ENCODE measurements around the gene BARX1.
"Not testable (repeated sequence)": the region's sequence is repeated elsewhere in the genome, so short reads cannot be mapped to it uniquely, and the experiment has no call there.

The BARX1 gene

DNA sequence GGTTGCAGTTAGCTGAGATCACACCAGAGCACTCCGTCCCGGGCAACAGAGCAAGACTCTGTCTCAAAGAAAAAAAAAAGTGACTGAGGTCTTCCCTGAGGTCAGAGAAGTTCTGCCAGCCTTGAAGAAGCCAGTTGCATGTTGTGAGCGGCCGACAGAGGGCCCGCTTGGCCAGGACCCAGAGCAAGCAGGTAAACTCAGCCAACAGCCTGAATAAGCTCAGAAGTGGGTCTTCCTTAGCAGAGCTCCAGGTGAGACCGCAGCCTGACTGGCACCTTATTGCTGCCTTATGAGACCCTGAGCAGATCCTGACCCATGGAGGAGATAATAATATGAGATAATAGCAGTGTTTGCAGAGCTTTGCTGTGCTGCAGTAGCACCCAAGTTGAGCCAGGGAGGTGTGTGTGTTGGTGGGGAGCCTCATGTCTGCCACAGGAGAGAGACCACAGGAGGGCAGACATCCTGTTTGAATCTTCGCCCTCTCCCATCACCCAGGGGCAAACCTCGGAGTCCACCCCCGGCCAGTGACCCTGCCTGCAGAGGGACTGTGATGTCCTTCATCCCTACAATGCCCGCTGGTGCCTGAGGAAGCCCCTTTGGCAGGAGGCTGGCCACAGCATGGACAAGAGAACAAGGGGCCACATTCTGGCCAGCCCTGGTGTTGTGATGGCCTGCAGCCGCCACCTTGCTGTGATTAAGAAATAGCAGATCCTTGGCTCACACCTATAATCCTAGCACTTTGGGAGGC, 10.8 kb upstream of the BARX1 start:
- DNase-seq (ENCODE audit: low spot score): no peak

DNA sequence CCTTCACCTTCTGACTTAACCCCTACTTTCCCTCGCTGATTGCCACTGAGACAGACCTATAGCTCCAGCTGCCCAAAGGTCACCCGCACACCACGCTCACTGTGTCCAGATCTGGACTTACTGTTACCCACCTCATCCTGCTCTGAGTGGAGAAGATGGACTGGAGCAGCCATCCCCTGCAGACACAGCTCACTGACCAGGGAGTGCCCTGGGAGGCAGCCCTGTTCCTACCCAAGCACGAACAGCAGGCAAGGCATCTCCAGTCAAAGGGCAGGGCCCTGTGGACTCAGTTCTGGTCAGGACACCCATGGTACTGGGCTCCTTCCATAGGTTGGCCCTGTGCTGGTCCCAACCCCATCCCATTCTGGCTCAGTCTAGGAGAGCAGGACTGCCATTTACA, 9.5 kb upstream of the BARX1 start:
- DNase-seq (ENCODE audit: low spot score): no peak

GRCh38 chr9:93963969-93964368, 8.8 kb upstream of the BARX1 start:
- no peak for DNase-seq (ENCODE audit: low spot score)

DNA sequence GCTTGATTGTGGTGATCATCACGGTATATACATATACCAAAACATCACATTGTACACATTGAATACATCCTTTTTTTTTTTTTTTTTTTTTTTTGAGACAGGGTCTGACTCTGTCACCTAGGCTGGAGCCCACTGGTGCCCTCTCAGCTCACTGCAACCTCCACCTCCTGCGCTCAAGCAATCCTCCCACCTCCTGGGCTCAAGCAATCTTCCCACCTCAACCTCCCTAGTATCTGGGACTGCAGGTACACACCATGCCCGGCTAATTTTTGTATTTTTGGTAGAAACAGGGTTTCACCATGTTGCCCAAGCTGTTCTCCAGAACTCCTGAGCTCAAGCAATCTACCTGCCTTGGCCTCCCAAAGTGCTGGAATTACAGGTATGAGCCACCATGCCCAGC, 8.3 kb upstream of the BARX1 start:
- not testable (repeated sequence) for DNase-seq (ENCODE audit: low spot score)

DNA sequence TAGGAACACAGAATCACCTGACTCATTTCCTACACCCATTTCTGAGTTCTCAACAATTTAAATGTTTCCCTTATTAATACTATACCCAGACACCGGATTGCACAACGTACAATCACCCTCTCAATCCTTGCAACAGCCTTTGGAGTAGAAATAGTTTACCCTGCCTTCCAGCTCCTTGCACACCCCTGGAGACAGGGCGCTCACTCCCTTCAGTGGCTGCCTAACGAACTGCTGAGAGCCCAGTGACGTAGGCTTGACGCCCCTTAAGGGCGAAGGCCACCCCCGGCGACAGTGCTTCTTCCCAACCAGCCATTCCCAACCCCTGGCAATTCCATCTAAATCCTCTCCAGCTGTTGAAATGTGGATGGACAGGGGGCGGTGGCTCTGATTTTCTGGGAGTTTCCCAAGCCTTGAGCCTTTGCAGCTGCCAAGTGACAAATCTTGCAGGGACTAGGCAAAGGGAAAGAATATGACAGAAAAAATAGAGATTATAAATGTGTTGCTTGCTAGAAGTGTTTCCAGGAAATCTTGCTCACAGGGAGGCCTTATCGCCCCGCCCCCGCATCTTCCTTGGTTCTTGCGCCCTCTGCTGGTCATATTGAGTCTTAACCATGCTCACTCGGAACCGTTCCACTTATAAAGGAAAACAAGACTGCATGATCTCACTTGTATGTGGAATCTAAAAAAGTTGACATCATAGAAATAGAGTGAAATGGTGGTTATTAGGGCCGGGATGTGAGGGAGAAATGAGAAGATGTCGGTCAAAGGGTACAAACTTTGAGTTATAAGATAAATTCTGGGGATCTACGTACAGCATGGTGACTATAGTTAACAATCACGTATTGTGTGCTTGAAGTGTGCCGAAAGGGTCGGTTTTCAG, 7.6 kb upstream of the BARX1 start:
- peak; percentile 85 for DNase-seq (ENCODE audit: low spot score)

DNA sequence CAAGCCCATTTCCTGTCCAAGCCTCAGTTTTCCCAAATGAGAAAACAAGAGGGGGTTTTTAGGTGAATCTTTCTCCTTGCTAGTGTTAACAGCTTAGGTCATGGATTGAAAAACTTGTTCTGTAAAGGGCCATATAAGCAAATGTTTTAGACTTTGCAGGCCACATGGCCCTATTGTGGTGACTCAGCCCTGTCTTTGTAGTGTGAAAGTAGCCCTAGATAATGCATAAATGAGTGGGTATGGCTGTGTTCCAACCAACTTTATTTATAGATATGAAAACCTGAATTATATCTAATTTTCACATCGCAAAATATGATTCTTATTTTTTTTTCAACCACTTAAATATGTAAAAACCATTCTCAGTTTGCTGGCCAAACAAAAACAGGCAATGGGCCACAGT, 6.9 kb upstream of the BARX1 start:
- DNase-seq (ENCODE audit: low spot score): no peak

DNA sequence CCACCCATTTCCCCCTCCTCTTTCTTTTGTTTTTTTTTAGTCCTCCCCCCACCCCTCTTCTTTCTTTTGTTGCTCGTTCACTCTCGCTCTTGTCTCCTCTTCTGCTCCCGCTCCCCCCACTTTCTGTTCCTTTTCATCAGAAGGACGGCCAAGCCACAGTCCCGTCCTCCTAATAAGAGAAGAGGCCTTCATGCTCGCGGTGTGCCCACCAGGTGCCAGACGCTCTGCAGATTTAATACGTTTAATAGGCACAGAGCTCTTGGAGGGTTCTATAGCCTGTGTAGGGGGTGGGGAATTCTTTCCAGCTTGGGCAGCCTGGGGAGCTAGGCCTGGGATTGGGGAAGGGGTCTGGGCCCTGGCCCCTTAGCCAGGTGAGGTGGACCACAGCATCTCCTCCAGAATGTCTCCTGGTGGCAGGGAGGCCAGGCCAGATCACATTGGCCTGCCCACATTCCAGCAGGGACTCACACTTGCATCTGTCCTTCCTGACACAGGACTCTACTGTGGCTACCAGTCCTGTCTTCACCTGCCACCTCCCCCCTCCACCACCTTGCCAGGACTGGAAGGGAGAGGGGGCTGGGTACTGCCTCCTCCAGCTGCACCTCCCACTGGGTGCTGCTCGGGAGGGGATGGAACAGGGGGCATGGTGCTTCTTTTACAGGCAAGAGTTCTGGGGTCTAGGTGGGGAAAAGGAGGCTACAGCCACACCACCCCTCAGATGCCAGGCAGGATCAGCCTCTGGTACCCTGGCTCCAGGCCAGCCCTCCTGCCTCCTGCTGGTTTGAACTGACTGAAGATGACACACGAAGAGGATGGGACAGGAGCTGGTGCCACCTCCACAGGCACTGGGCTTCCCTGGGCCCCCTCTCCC, 6.1 kb upstream of the BARX1 start:
- no peak for DNase-seq (ENCODE audit: low spot score)

DNA sequence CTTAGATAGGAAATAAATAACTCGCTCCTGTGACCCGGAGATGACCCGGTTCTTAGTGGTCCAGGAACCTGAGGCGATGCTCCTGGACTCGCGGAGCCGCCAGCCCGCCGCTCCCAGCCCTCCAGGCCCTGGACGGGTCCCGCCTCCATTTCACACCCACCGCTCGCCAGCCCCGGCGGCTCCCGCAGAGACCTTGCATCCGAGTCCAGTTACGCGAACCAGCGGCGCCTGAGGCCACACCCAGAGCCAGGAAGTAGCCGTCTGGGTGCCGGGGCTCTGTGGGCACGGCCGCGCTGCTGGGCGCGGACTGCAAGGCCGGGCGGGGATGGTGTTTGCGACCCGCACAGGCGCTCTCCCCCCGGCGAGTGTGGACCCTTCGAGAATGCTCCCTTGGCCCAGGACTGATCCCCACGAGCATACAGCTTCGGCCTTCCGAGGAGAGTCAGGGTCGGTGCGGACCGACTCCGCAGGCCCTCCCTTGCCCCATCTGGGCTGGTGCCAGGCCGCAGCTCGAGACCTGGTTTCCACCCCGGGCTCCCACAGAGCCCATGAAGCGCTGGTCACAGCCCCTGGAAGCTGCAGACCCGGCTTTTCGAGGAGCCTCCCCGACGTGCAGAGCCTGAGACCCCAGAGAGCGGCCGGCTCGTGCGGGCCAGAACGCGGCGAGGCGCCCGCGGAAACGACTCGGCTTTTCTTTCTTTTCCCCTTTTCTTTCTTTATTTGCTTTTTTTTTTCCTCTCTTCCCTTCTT, 5.2 kb upstream of the BARX1 start:
- DNase-seq (ENCODE audit: low spot score): no peak

- DNase-seq (ENCODE audit: low spot score): no peak
These were observed 4.6 kb upstream of the BARX1 start for GRCh38 chr9:93959739-93960154.

DNA sequence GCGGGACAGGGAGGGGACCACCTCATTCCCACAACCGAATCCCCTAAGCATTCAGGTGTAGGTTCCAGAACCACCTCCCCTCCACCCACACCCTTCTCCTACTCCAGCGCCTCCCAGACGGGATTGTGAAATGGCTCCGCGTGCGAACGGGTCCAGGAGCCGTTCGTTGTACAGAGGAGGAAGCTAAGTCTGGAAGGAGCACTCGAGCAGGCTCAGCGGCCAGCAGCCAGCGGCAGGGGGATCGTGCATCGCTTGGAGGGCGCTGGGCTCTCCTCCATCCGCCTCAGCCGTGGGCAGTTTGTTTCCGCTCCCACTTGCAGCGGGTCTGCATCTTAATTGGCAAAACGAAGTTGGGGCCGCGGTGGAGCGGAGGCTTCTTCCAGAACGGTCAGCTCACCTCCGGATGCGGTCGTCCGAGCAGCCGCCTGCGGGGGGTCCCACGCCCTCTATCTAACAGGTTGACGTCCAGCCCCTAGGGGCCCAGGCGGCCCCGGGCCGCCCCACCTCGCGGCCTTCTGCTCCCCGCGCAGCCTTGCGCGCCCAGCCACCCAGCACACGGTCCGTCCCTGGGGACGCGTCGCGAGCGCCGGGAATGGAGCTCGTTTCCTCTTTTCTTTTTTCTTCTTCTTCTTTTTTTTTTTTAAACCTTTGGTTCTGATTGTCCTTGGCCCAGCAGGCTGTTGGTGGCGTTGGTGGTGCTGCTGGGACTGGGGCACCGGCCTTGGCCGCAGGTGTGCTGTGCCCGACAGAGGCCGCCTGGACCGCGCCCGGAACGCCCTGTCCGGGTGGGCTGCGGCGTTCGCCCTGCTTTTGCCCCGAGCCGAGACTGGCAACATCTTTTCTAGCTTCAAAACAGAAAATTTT, 3.9 kb upstream of the BARX1 start:
- DNase-seq (ENCODE audit: low spot score): no peak

DNA sequence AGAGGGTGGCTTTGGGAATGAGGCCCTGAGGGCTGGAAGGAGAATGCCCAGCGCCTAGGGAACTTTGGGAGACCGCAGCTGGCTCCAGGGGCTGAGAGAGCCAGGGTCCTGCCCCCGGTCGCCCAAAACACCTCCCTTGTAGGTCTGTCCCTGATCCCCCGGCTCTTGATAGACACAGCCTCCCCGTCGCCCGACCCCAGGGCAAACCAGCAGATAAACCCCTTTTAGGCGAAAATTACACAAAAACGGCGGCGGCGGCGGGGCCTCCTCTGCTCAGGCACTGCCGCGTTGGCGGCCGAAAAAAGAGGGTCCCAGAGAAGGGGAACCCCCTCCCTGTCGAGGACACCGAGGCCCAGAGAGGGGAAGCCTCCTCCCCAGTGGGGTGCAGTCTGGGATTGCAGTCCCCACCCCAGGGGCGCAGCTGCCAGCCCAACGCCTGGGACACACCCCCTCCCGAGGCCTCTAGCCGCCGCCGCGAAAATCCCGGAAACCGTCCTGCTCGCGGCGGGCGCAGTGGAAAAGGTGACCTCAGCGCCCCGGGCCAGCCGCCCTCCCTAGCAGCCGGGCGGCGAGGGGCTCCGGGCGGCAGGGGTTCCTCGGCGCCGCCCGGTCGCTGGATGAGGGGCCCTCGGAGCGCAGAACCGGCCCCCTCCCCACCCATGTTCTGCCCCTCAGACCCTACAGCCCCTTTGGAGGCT, 3.1 kb upstream of the BARX1 start:
- no peak for DNase-seq (ENCODE audit: low spot score)

GRCh38 chr9:93955981-93956784, 1.0 kb upstream of the BARX1 start:
- DNase-seq (ENCODE audit: low spot score): no peak

GRCh38 chr9:93954434-93955061, 607 bp downstream of the BARX1 start:
- no peak for DNase-seq (ENCODE audit: low spot score)

DNA sequence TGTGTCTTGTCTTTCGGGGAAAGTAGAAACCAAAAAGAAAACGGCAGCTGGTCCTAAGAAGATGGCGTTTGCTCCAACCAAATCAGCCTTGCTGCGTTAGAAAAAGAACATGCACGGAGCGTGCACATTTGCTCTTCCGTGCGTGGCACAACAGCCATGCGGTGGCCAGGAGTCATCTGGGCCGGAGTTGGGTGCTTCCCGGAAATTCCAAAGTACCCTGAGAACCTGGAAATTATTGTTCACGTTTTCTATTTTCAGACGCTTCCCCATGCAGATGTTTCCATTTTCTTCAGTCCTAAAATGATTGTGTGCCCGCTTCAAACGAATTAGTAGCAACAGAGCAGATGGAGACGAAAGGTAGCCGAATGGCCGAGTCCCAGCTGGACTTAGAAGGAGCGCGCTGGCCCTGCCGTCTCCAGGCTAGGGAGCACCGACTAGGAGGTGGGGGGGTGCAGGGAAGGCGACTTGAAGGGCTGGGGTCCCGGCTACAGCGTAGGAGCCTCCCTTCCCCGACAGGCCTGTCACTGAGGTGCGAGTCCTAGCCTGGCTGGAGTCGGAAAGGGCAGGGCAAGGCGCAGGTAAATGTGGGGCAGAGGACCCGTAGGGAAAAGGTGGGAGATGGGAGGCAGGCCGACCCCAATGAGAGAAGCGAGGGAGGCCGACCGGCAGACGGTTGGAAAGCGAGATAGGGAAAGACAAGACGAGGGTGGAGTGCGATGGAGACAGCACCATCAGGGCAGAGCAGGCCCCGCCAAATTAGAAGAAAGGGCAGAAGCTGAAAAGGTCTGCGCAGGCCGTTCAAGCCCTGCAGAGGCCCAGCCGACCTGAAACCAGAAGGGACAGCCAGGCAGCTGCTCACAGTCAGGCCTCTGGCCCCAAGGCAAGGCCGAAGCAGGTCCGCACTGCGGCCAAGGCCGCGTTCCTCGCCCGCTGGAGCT, 1.4 kb downstream of the BARX1 start:
- DNase-seq (ENCODE audit: low spot score): no peak

DNA sequence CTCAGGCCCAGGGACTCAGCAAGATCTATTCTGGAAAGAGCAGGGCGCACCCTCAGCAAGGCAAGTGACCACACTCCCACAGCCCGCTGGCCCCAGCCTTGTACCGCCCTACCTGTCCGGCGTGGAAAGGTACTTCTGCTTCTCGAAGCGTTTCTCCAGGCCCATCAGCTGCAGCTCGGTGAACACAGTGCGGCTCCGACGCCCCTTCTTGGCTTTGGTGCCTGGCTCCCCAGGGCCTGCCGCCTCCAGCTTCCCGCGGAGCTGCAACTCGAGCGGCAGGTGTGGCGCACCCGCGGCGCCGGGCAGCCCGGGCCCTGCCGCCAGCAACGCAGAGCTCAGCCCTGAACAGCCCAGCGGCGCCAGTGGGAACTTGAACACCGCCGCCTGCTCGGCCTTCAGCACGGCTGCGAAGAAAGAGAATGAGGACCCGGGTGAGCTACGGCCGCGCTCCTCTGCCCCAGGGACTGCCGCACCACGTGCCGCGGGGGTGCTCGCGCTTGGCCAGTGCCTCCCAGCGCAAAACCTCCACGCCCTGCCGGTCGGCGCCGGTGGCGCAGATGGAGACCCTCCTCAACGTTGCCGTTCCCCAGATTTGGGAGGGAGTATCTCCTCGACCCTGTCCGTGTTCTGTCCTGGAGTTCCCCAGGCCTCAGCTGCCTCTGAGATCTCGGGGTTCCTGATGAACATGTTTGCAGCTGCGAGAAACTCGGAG, 2.2 kb downstream of the BARX1 start:
- DNase-seq (ENCODE audit: low spot score): no peak

DNA sequence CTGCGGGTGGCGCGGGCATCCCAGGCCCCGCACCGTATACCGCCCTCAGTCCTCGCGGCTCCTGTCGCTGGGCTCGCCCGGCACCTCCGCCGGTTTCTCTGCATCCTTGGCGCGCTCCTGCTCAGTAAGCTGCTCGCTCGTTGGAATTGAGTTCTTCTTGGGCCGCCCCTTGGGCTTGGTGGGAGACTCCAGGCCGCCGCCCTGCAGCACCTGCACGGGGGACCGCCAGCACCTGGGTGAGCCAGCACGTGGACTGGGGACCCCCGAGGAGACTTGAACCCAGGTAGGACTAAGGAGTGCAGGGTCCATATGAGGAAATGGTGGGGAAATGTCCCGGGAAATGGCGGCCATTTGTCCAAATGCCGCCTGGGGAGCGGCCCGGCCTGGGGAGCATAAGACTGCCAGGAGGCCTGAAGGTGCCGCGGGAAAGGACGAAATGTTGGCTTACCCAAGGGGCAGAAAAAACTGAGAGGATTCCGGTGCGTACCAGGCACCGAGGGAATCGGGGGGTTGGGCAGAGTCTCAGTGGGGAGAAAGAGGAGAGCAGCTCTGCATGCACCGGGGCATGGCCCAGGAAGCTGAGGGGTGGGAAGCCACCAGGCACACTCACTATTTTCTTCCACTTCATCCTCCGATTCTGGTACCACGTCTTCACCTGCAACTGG, 2.9 kb downstream of the BARX1 start:
- DNase-seq (ENCODE audit: low spot score): no peak
